Activated gamma-delta T cell (primary cell): Measurements from ENCODE around the gene ADCY2.

Experiments used
- DNase-seq: peaks from one replicate; lab custom pipeline; 2025; lab: John Stamatoyannopoulos, UW

Gene ADCY2

DNA sequence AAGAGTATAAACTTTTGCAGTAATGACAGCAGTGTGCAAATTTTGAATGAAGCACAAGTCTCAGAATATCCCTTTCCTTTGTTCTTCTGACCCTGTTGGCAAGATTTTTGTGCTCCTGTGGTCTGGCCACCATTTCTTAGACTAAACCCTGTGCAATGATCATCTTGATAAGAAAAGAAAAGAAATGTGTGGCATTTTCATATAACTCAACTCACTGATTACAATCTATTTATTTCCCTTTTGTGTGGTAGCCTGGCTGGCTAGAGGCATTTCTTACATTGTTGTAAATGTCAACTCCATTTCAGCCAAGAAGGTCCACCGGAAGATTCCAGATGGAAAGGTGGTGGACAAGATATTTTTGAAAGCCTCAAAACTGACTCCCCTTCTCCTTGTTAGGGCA is 41.9 kb downstream of the ADCY2 start:
- DNase-seq: no peak

DNA sequence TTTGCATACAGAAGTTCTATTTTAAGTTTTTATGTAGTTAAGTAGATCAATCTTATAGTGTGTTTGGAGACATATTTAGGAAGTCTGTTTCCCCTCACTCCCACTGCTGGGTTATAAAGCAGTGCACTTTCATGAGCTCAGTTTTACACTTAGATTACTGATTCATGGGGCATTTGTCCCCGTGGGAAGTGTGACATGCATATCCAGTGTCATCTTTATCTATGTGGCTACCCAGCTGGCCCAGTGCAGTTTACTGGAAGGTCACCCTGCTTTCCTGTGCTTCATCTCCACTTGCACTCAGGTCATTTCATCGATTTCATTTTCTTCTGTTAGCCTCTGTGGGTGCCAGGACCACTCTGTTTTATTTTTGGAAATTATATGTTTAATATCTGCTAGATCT is 49.1 kb downstream of the ADCY2 start:
- no peak for DNase-seq

DNA sequence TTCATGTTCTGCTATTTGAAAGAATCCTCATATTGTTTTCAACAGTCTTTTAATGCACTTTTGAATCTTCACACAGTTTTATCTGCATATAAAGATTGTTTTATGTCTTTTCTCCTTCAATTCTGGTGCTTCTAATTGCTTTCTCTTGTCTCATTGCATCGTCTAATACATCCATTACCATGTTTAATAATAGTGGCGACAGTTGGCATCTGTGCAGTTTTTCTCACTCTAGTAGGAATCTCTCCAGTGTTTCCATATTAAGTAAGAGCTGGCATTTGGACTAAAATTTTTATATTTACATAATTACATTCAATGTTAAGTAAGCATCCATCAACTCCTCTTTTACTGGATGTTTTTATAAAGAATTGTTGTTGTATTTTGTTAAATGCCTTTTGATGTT is 49.9 kb downstream of the ADCY2 start:
- no peak for DNase-seq

DNA sequence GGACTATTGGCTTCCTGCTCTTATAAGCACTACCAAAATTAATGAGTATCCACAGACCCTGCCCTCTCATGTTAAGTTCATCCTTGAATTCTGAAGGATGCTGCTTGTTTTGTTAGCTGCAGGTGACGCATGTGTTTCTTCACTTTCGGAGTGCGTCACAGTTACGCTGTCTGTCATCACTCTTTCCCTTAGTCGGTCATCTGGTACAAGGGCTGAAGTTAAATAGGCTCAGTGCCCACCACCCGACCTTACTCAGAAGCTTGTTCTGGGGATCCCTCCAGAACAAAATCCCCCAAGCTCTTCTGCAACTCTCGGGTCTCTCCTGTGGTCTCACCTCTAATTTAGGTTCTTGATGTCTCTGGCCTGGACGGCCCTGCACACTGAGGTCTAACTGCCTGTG is 51.0 kb downstream of the ADCY2 start:
- DNase-seq: no peak

DNA sequence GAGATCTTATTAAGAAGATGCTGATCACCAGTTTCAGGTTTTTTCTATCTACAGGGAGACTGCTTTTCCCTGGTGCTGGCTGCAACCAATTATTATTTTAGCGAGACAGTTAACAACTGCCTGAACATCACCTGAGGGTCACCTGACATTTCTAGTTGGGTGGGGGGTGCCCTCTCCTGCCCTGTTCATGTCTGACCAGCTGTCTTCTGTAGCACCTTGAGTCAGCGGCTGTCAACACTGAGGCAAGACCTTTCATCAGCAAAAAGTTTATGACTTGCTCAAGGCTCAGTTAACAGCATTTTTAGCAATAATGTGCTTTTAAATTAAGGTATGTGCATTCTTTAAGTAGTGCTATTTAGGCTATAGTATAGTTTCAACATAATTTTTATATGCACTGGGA is 58.0 kb downstream of the ADCY2 start:
- no peak for DNase-seq

DNA sequence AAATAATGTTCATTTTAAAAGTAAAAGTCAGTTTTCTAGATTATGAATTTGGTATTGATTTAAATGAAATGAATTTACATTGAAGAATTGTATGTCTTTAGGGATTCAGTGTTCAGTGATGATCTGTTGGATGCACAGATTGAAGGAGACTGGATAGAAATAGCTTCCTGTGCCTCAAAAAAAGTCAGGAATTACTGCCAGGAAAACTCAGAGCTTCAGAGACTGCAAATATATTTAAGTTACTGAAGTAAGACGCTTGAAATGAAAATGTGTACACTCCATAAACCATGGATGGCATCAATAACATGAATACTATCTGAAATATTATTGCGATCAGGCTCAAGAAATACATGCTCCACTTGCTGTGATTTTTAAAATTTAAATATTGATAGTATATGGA is 60.3 kb downstream of the ADCY2 start:
- no peak for DNase-seq

DNA sequence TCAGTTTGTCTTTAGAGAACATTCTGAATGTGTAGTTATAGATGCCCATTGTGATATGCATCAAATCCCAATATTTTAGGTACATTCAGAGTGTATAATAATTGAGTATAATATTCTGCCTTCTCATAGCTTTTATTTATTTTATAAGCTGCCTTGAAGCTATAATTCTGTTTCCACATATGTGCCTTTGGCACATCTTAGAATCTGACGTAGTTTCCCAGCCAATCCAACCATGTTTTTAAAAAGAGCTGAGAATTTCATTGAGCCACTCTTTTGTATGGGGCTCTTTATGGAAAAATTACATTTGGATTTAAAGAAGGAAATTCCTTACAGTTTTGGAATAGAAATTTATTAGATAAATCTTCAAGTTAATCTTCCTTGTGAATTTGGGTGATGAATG is 65.4 kb downstream of the ADCY2 start:
- DNase-seq: no peak

DNA sequence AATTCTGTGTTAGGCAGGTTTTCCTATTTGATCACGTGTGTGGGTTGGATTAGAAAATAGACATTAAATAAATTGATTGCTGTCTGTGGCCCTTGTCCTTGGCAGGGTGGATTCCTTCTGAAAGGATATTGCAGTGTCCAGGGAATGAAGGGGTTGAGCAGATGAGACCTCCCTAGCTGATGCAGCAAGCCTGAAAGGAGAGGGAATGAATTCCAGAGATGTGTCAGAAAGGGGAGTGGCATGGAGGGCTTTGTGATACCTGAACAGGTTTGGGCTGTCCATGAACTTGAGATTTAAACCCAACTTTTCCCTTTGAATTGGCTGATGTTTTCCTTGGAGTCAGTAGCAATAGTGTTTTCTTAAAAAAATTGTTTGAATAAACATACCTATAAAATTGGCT is 66.8 kb downstream of the ADCY2 start:
- no peak for DNase-seq

DNA sequence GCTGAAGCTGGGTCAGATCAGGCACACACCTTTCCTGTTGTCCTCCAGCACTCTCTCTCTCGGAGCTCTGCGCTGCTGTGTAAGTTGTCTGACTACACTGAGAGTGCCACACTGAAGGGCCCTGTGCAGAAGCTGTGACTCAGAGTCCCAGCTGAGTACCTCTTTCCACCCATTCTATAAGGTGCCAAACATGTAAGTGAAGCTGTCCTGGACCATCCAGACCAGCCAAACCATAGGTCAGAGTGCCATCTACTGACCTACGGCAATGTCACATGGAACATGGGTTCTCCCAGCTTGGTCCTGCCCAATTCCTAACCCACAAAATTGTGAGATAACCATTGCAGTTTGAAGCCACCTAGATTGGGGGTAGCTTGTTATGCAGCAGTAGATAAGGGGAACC is 68.2 kb downstream of the ADCY2 start:
- no peak for DNase-seq

DNA sequence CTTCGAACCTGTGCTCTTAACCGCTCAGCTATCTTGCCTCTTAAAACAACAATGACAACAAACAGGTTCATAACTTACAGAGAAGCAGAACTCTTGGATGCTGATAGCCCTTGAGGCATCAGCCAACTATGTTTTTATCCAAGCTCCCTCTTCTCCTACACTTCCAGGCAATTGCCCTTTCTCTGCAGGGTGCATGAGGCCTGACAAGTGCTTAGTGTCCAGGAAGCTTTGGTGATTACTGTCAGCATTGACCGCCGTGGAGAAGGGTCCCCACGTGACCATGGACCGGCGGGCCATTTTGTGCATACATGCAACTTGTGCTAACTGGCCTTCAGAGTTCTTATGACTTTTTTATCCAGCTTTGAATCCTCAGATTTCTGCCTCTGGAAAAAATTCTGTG is 71.2 kb downstream of the ADCY2 start:
- no peak for DNase-seq

DNA sequence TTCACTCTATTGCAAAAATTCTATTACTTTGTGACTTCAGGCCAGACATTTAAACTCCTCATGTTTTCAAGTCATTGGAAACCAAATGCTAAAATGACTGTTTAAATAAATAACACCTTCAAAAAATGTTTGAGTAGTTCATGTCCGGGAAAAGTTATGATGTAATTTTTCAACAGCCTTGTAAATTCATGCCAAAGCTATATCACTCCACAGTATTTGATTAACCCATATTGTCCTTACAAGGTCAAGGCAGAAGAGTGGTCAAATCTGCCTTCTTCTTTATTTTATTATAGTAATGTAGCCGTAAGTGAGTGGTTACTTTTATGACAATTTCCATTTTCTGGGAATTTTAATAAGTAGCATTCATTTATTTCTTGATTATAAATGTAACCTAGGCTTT is 72.8 kb downstream of the ADCY2 start:
- no peak for DNase-seq

DNA sequence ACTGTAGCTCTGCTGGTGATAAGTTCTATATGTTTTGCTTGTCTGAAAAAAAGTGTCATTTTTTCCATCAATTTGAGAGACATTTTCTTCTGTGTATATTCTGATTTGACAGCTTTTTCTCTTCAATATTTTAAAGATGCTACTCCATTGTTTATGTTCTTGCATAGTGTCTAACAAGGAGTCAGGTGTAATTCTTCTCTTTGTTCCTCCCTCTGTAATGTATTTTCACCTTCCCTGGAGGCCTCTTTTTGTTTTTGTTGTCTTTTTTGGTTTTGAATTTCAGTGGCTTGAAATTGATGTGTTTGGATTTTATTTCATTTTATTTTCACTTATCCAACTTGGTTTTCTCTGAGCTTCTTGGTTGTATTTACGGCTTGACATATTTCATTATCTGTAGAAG is 75.8 kb downstream of the ADCY2 start:
- DNase-seq: no peak

DNA sequence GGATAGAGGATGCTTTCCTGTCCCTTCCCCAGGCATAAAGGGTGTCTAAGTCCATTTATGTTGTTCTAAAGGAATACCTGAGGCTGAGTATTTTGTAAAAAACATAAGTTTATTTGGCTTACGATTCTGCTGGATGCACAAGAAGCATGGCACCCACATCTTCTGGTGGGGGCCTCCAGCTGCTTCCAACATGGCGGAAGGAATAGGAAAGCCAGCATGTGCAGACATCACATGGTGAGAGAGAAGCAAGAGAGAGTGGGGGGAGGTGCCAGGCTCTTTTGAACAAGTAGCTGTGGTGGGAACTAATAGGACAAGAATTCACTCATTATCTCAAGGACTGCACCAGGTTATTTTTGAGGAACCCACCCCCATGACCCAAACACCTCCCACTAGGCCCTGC is 77.2 kb downstream of the ADCY2 start:
- DNase-seq: no peak

DNA sequence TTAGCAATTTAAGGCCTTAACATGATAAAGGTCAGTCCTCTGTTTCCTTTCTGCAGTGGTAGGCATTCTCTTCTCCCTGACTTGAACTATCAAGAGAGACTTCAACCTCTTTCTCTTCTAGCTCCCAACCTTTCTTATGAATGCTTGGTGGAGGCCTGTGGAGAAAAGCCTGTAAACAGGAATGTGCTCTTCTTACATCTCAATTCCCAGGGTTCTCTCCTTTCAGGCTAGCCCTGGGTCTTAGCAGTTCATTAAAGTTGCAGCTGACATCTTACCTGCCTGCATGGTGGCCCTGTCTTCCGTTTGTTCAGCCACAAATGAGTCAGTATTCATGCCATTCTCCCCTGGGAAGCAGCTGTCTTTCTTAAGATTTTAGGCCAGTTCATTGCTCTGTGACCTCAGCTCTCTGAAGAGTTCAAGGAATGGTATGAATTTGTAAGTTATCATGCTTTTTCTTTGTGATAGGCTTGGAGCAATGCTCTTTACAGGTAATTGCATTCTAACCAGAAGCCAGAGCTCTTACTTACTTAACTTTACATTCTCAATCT is 77.8 kb downstream of the ADCY2 start:
- no peak for DNase-seq

DNA sequence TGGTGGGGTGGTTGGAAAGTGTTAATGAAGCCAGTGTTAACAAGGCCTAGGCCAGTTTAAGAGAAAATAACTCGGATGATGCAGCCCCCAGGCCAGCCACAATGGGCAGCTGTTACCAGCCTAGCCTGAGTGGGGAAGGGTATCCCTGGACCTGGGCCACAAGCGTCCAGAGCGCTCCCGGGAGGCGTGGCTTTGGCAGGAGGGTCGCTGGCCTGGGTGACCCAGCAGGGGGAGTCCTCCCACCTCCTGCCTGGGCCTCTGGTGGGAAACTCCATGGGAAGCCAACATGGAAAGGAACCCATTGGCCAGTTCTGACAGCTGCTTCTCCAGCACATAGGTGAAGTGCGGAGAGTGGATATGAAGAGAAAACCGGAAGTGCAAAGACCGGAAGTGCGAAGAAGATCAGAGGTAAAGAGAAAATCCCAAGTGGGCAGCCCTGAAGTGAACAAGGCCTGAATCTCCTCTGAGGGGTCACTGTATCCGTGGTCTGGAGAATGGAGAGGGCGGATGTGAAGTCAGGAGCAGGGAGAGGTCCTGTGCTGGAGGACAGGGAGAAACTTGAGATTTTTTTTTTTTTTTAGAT is 79.0 kb downstream of the ADCY2 start:
- no peak for DNase-seq

DNA sequence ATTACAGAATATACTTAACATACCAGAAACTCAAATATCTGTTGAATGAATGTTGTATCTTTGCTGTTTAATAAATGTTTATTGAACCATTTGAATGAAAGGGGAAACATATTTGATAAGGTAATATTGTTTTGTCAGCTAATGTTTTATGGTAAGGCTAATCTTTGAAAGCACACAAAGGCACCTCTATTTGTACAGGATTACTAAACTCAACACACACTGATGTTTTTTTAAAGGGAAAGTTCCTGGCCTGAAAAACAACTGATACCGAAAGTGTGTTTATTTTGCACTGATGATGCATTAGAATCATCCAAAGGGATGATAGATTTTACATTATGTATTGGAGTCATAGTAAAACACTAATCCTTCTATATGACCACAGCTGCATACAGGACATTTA is 82.5 kb downstream of the ADCY2 start:
- DNase-seq: no peak

DNA sequence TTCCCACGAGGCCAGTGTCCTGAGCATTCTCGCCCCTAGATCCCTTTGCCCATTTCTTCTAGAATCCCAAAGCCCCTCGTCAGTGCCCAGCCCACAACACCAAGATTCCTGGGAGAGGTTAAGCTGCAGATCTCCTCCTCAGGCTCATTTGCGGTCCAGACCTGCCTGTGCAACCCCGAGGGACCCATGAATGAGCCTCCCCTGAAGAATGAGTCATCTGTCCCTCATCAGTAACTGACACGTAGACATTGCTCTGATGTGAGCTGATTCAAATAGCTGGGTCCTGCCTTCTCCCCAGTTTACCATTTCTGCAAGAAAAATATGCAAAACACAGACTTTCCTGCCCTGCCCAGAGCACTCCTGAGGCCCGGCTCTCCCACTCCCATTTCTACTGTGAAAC is 92.8 kb downstream of the ADCY2 start:
- DNase-seq: no peak

DNA sequence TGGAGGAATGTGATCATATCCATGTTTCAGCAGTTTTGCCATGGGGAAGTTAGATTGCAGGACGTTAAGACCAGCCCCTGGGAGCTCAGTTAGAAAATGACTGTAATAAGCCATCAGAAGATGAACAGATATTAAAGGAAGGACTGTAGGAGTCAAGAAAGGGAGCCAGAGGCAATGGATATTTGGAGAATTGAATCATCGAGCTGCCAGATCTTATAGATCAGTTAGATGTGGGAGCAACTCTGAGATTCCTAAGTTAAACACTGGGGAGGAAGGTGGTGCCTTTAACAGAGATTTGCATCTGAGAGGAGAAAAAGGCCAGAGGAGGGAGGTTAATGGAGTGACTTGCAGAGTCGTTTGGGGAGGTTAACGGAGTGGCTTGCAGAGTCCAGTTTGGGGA is 96.4 kb downstream of the ADCY2 start:
- DNase-seq: no peak

DNA sequence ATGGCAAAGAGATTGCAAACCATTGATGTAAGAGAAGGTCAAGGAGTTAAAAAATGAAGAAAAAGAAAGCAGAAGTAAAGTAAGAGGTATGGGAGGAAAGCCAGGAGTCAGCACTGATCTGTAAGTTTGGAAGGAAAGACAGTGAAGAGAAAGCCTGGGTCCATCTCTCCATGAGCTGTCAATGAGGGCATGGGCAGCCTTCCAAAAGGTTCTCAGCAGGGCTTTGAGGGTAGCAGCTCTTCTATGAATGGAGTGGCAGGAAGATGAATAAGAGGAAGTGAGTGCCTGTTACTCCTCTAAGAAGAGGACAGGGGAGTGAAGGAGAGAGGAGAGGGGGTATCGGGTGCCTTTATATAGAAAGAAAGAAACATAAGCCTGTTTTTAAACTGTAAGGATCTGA is 97.1 kb downstream of the ADCY2 start:
- DNase-seq: no peak

DNA sequence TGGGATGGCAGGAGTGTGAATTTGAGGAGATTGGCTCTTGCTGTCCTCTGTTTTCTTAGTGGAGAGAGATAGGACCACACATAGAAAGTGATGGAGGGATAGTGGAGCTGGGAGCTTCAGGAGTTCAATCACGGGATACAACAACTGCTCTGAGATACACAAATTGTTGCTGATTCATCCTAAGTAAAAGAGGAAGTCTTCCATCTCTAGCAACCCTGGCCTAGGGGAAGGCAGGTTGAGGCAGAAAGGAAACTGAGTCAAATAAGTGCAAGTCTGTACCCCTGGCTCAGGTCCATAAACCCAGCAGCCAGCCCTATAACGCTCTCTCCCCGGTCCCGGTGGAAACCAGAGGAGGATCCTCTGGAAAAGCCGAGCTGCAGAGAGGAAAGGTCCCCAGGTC is 97.7 kb downstream of the ADCY2 start:
- no peak for DNase-seq

DNA sequence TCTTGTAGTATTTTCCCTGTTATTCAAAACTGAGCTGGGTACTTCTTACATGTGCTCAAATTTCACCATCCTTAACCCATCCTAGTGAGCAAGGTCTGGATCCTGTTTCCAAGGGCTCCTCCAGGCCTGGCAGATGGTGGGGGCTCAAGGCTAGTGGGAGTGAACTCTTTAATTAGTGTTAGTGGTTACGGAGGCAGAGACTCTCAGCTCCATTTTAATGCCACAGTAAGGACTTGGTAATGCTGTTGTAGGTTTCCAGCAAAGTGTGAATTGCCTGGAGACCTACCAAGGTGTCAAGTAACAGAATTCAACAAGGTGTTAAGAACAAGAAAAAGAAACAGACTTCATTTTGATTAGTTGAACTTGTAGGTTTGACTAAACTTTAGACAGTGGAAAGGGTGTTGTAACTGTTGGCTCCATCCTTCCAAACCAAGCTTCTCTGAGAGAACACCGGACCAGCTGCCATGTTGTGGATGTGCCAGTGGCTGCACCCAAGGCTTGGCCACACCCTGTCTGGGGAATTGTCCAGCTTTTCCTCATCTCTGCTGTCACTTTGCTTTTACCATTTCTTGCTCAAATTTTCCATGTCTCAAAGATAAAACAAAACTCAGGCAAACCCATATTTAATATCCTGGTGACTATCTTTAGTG is 98.7 kb downstream of the ADCY2 start:
- no peak for DNase-seq

DNA sequence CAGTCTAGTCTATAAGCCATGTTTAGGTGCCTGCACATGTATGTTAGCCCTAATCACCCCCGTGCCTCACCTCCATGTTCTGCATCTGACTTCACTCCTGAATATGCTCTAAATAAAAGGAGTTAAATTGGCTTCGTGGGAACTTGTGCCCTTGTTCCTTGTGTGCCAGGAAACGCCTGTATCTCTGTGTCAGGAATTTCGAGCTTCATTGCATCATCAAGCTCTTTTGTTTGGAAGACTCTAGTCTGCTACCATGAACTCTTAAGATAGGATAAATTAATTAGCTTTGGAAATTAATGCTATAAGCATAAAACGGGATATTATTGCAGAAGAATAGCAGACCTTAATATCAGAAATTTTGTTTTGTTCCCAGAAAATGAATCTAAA is 99.2 kb downstream of the ADCY2 start:
- DNase-seq: no peak

DNA sequence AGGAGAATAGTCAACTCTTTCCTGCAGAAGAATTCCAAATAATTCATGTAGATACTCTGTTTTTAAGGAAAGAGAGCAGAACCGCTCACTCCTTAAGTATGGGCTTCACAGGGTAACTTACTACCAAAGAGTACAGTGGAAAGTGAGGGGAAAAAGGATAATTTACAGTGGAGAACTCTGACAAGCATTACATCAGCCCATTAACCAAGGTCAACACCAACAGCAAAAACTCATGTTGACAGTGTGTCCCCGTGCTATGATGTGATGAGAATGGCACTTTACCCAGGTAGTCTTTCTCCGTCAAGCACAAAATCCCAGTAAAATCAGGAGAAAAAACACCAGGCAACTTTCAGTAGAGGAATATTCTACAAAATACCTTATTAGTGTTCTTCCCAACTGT is 104.3 kb downstream of the ADCY2 start:
- no peak for DNase-seq

DNA sequence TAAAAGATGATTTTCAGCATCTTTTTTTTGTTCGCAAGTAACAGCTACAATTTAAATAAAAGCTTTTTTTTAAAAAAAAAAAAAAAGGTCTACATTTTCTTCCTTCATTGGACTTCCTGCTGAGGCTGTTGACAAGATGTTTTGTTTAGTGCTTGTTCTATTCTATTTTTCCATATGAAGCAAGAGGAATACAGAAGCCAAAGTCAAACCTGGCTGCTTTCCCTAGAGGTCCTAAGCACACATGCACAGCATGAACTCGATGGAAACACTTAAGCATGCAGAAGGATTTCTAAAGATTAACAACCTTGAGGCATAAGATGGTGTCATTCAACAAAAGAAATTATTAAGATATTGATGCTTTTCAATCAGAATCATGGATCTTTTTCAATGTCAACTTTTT is 105.1 kb downstream of the ADCY2 start:
- no peak for DNase-seq
